HG03280 (cell line): ENCODE results near the gene MRPS17.

Source experiments
- ATAC-seq: cut with Tn5 transposase; IDR thresholded peaks from one replicate; pipeline ENCODE4 v1.9.1; 2021; ENCODE audit warnings: mild to moderate bottlenecking, moderate library complexity; ENCODE audit not compliant: unreplicated experiment

The MRPS17 gene

DNA sequence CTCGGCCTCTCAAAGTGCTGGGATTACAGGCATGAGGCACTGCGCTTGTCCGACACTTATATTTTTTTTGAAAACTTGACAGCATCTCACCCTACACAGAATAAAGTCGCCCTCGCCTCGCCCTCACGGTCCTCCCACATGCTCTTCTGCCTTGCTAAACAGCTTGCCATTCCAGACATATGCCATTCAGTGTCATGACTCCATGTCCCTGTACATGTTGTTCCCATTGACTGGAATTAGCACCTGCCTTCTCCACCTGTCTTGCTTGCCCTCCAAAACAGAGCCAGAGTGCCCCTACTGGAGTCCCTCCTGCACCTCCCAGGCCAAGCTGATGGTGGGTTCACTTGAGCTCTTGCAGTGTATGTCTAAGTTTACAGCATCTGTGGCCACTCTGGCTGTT is 18.9 kb downstream of the MRPS17 start:
- ATAC-seq = no peak

DNA sequence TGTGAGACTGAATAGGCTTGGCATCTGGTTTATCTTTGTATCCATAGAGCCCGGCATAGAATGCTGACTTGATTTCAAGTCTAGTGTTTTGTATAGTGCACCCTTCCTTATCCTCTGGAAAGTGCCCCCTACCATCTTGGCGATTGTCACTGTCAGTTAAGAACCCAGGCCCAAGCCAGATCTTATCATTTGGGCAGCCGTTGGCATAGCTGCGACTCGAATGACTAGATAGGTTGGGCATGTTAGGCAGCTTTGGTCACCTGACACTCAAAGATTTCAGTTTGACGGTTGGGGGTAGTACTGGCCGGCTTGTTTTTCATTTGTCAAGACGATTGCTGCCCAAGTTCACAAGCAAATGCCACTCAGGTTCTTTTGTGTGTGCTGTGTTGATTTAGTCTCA is 19.3 kb downstream of the MRPS17 start:
- no peak for ATAC-seq

GRCh38 chr7:55973747-55974250 is 22.1 kb downstream of the MRPS17 start:
- no peak for ATAC-seq

DNA sequence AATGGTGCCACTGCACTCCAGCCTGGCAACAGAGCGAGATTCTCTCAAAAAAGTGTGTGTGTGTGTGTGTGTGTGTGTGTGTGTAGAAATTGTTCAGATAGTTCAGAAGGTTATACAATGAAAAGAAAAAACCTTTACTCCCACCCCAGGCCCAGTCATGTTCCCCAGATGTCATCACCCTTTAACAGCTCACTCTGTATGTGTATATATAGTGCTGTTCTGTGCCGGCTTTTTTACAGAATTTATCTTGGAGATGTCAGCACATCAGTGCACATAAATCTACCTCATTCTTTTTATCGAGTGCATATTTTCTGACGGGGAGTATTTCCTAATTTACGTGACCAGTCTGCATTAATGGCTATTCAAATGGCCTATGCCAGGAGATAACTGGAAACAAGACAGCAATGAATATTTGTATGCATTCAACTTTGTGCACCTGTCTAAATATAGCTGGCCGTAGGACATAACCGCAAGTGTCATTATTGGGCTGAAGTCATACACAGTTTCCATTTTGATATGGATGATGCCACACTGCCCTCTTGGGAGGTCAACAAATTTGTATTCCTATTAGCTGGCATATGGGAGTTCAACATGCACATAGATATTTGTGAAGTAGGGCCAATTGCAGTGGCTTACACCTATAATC is 24.4 kb downstream of the MRPS17 start:
- ATAC-seq = no peak

GRCh38 chr7:55977831-55978230 is 26.2 kb downstream of the MRPS17 start:
- ATAC-seq = no peak

DNA sequence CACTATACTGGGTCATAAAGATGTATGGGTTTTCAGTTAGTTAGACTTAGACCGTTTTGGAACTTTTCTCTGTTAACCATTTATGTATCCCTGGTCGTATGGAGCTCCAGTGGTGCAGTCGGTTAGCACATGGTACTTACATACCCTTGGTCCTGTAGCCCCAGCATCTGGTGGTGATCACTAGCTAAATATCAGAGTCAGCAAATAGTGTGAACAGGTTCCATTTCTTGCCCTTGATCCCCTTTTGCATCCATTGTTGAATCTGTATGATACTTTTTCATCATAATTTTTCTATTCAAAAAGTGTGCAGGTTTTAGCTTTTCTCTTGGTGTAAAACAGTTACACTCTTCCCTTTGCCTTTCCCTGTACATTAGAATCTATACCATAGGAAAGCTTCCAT is 28.6 kb downstream of the MRPS17 start:
- ATAC-seq = no peak

- ATAC-seq = no peak
Measured at GRCh38 chr7:55983537-55983936, 31.9 kb downstream of the MRPS17 start.

DNA sequence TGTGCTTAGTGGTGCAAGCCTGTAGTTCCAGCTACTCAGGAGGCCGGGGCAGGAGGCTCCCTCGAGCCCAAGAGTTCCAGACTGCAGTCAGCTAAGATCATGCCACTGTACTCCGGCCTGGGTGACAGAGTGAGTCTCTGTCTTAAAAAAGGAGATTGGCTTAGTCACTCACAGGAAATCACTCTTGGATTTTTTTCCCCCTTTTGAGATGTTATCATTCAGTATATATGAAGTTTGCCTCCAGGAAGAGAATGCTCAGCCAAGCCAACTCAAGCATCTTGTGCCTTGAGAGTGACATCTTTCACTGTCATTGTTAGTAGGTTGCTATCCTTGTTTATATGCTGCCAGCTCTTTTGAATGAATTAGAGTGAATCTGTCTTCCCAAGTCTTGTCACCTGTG is 40.7 kb downstream of the MRPS17 start:
- ATAC-seq = no peak

GRCh38 chr7:55996856-55997500 is 45.3 kb downstream of the MRPS17 start:
- no peak for ATAC-seq

DNA sequence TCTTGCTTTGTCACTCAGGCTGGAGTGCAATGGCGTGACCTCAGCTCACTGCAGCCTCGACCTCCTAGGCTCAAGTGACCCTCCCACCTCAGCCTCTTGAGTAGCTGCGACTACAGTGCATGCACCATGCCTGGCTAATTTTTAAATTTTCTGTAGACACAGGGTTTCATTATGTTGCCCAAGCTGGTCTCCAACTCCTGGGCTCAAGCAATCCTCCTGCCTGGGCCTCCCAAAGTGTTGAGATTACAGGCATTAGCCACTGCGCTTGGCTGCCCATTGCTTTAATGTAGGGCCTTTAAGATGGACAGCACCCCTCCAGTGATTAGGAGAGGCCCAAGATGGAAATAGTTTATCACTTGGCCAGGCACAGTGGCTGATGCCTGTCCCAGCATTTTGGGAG is 52.1 kb downstream of the MRPS17 start:
- no peak for ATAC-seq
